GM18861 (cell line): Measurements from ENCODE around the gene CCN6.
"Not testable (repeated sequence)": the region's sequence is repeated elsewhere in the genome, so short reads cannot be mapped to it uniquely, and the experiment has no call there.

ENCODE experiments used
- ATAC-seq: cut with Tn5 transposase; IDR thresholded peaks from one replicate; pipeline ENCODE4 v1.9.1; 2021; ENCODE audit not compliant: unreplicated experiment

CCN6 gene

GRCh38 chr6:112029045-112029822 is 24.7 kb upstream of the CCN6 start:
- no peak for ATAC-seq

GRCh38 chr6:112030206-112030960 is 23.5 kb upstream of the CCN6 start:
- no peak for ATAC-seq

GRCh38 chr6:112030961-112031660 is 22.8 kb upstream of the CCN6 start:
- no peak for ATAC-seq

GRCh38 chr6:112031960-112032359 is 21.9 kb upstream of the CCN6 start:
- ATAC-seq = no peak

GRCh38 chr6:112032728-112033127 is 21.2 kb upstream of the CCN6 start:
- ATAC-seq = no peak

- no peak for ATAC-seq
These were observed 19.9 kb upstream of the CCN6 start for GRCh38 chr6:112033791-112034615.

GRCh38 chr6:112034616-112034995 is 19.3 kb upstream of the CCN6 start:
- ATAC-seq = no peak

GRCh38 chr6:112036088-112036637 is 17.7 kb upstream of the CCN6 start:
- ATAC-seq = no peak

GRCh38 chr6:112037783-112038216 is 16.1 kb upstream of the CCN6 start:
- no peak for ATAC-seq

- no peak for ATAC-seq
These were observed 15.6 kb upstream of the CCN6 start for GRCh38 chr6:112038268-112038667.

- ATAC-seq = no peak
These were observed 15.0 kb upstream of the CCN6 start for GRCh38 chr6:112038756-112039430.

- no peak for ATAC-seq
These were observed 14.5 kb upstream of the CCN6 start for GRCh38 chr6:112039431-112039770.

GRCh38 chr6:112040956-112041355 is 12.9 kb upstream of the CCN6 start:
- ATAC-seq = no peak

- no peak for ATAC-seq
These were observed 12.4 kb upstream of the CCN6 start for GRCh38 chr6:112041535-112041934.

- peak; percentile 88 for ATAC-seq
These were observed 10.6 kb upstream of the CCN6 start for GRCh38 chr6:112043032-112044007.

GRCh38 chr6:112044196-112044595 is 9.7 kb upstream of the CCN6 start:
- ATAC-seq = no peak

- no peak for ATAC-seq
These were observed 9.0 kb upstream of the CCN6 start for GRCh38 chr6:112044856-112045255.

GRCh38 chr6:112047523-112047922 is 6.4 kb upstream of the CCN6 start:
- not testable (repeated sequence) for ATAC-seq
